HepG2 (cell line): ENCODE data around the gene EGFR. TPM values are rescaled to one million over a fixed set of nuclear protein-coding genes. Genes with fewer than 3 reads are reported as not detected.
A peak's percentile ranks its signal among the peaks of the same experiment; 100 is the strongest.

Experiments
- AFF4 ChIP-seq: sonication (generic); formaldehyde crosslinking; IDR thresholded peaks from 2 replicates; pipeline ENCODE4 v1.4.0; 2020; ENCODE audit warnings: missing genetic modification reagents
- CAMTA2 ChIP-seq: sonication (generic); formaldehyde crosslinking; IDR thresholded peaks from 2 replicates; pipeline ENCODE4 v1.4.0; 2020; ENCODE audit warnings: mild to moderate bottlenecking, missing genetic modification reagents, borderline replicate concordance
- CENPBD1 ChIP-seq: sonication (generic); formaldehyde crosslinking; IDR thresholded peaks from 2 replicates; pipeline ENCODE4 v1.8.0; 2022; ENCODE audit warnings: missing genetic modification reagents, low read depth, mild to moderate bottlenecking, borderline replicate concordance
- CREM ChIP-seq, 2 experiments: sonication (generic) in 1 of 2; formaldehyde crosslinking in 1 of 2; IDR thresholded peaks; 2 replicates each; pipeline versions ENCODE4 v1.4.0 to v1.6.1; 2016 to 2020; ENCODE audit warnings: antibody characterized with exemption in 1 of 2, mild to moderate bottlenecking in 1 of 2, missing genetic modification reagents in 1 of 2
- IKZF4 ChIP-seq: sonication (generic); formaldehyde crosslinking; IDR thresholded peaks from 2 replicates; pipeline ENCODE4 v1.5.1; 2020; ENCODE audit warnings: borderline replicate concordance, mild to moderate bottlenecking, low read depth, missing genetic modification reagents; ENCODE audit errors: not compliant biosample characterization
- KLF15 ChIP-seq: sonication (generic); formaldehyde crosslinking; IDR thresholded peaks from 2 replicates; pipeline ENCODE4 v1.8.1; 2023; ENCODE audit warnings: borderline replicate concordance, mild to moderate bottlenecking, inconsistent platforms, missing genetic modification reagents, mixed read lengths
- PCBP2 ChIP-seq: fragments of 200-400 bp; formaldehyde crosslinking; optimal IDR thresholded peaks from 2 replicates; pipeline ENCODE3; 2018; ENCODE audit warnings: low read length, low read depth; ENCODE audit not compliant: poor library complexity, severe bottlenecking
- RORA ChIP-seq: sonication (generic); formaldehyde crosslinking; IDR thresholded peaks from 2 replicates; pipeline ENCODE4 v1.5.0; 2020; ENCODE audit warnings: mild to moderate bottlenecking, missing genetic modification reagents, moderate library complexity
- SKIL ChIP-seq: sonication (generic); formaldehyde crosslinking; IDR thresholded peaks from 2 replicates; pipeline ENCODE4 v1.8.0; 2022; ENCODE audit warnings: missing genetic modification reagents, mild to moderate bottlenecking, moderate library complexity, borderline replicate concordance
- SMC3 ChIP-seq: IDR thresholded peaks from 2 replicates; pipeline ENCODE4 v1.6.1; 2011; ENCODE audit warnings: low read length, improper control_type of control experiment
- ZNF260 ChIP-seq: sonication (generic); formaldehyde crosslinking; IDR thresholded peaks from 2 replicates; pipeline ENCODE4 v1.4.0; 2020; ENCODE audit warnings: missing genetic modification reagents, low read depth, mild to moderate bottlenecking, borderline replicate concordance
- ZNF354B ChIP-seq: sonication (generic); formaldehyde crosslinking; IDR thresholded peaks from 2 replicates; pipeline ENCODE4 v1.8.0; 2022; ENCODE audit warnings: mild to moderate bottlenecking, missing genetic modification reagents
- ZNF446 ChIP-seq: sonication (generic); formaldehyde crosslinking; IDR thresholded peaks from 2 replicates; pipeline ENCODE4 v1.5.0; 2020; ENCODE audit warnings: mild to moderate bottlenecking, missing genetic modification reagents
- polyA plus RNA-seq, 8 experiments: library from polyadenylated mRNA; depleted of rRNA in 3 of 8; stranded (reverse) in 7 of 8; unstranded in 1 of 8; fragments of >200 nt; fragmentation: Illumina TruSeq in 4 of 8; extraction: Trizol in 4 of 8; gene quantifications; 2 replicates each; pipeline versions ENCODE4 v1.2.1 to v1.2.3, GENCODE V29; 2011 to 2016; ENCODE audit warnings: low read depth in 4 of 8, missing spikeins in 1 of 8, mixed read lengths in 1 of 8; ENCODE audit not compliant: insufficient read depth in 1 of 8
- total RNA-seq, 5 experiments: library from RNA; depleted of rRNA; stranded (reverse); fragments of >200 nt; fragmentation: Illumina TruSeq; extraction: Trizol; gene quantifications; 2 replicates each; pipeline ENCODE4 v1.2.3, GENCODE V29; 2016; ENCODE audit warnings: low read depth in 1 of 5
- TF ChIP-seq, protein P1 (sequence below): sonication (generic); formaldehyde crosslinking; IDR thresholded peaks from 2 replicates; pipeline ENCODE4; 2020; ENCODE audit warnings: missing genetic modification reagents, mild to moderate bottlenecking, borderline replicate concordance
- TF ChIP-seq, protein P2 (sequence below): sonication (generic); formaldehyde crosslinking; IDR thresholded peaks from 2 replicates; pipeline ENCODE4 v1.9.0; 2021; ENCODE audit warnings: missing genetic modification reagents, borderline replicate concordance
- TF ChIP-seq, protein P3 (sequence below): sonication (generic); formaldehyde crosslinking; IDR thresholded peaks from 2 replicates; pipeline ENCODE4 v1.5.0; 2020; ENCODE audit warnings: missing genetic modification reagents

The EGFR gene
- total and polyA plus RNA-seq, 2 of the 13 experiments (the other 11 are each of a cell fraction or from before 2014, with no cell fraction given): 7.0 to 10.0 TPM

- TF ChIP-seq, protein P1, sequence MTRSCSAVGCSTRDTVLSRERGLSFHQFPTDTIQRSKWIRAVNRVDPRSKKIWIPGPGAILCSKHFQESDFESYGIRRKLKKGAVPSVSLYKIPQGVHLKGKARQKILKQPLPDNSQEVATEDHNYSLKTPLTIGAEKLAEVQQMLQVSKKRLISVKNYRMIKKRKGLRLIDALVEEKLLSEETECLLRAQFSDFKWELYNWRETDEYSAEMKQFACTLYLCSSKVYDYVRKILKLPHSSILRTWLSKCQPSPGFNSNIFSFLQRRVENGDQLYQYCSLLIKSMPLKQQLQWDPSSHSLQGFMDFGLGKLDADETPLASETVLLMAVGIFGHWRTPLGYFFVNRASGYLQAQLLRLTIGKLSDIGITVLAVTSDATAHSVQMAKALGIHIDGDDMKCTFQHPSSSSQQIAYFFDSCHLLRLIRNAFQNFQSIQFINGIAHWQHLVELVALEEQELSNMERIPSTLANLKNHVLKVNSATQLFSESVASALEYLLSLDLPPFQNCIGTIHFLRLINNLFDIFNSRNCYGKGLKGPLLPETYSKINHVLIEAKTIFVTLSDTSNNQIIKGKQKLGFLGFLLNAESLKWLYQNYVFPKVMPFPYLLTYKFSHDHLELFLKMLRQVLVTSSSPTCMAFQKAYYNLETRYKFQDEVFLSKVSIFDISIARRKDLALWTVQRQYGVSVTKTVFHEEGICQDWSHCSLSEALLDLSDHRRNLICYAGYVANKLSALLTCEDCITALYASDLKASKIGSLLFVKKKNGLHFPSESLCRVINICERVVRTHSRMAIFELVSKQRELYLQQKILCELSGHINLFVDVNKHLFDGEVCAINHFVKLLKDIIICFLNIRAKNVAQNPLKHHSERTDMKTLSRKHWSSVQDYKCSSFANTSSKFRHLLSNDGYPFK: peak; percentile 37; the same call in 1 of the 2 replicates
- TF ChIP-seq IKZF4 (CRISPR knock-in tag): no peak
- TF ChIP-seq RORA: no peak
- no peak for TF ChIP-seq ZNF354B (CRISPR knock-in tag)
- no peak for TF ChIP-seq ZNF446 (CRISPR knock-in tag)
- no peak for TF ChIP-seq AFF4
- no peak for TF ChIP-seq CENPBD1 (CRISPR knock-in tag)
- TF ChIP-seq CAMTA2 (CRISPR knock-in tag): no peak
- TF ChIP-seq KLF15 (CRISPR knock-in tag): no peak
- TF ChIP-seq, protein P2, sequence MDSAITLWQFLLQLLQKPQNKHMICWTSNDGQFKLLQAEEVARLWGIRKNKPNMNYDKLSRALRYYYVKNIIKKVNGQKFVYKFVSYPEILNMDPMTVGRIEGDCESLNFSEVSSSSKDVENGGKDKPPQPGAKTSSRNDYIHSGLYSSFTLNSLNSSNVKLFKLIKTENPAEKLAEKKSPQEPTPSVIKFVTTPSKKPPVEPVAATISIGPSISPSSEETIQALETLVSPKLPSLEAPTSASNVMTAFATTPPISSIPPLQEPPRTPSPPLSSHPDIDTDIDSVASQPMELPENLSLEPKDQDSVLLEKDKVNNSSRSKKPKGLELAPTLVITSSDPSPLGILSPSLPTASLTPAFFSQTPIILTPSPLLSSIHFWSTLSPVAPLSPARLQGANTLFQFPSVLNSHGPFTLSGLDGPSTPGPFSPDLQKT: no peak
- peak; percentile 64 for TF ChIP-seq CREM (IDR thresholded peaks at IDR 0.05)
- no peak for TF ChIP-seq CREM (CRISPR knock-in tag; IDR thresholded peaks at IDR 0.05)
- TF ChIP-seq, protein P3, sequence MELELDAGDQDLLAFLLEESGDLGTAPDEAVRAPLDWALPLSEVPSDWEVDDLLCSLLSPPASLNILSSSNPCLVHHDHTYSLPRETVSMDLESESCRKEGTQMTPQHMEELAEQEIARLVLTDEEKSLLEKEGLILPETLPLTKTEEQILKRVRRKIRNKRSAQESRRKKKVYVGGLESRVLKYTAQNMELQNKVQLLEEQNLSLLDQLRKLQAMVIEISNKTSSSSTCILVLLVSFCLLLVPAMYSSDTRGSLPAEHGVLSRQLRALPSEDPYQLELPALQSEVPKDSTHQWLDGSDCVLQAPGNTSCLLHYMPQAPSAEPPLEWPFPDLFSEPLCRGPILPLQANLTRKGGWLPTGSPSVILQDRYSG (CRISPR knock-in tag): no peak
- peak; percentile 78; the same call in 1 of the 2 replicates for TF ChIP-seq SKIL (CRISPR knock-in tag)
- TF ChIP-seq PCBP2: no peak
- no peak for TF ChIP-seq SMC3
- TF ChIP-seq ZNF260: no peak
Observed at GRCh38 chr7:55177589-55178261, 158.9 kb downstream of the EGFR start (continued).
